ENCODE results near the gene AZU1. TPM values are rescaled to one million over a fixed set of nuclear protein-coding genes. Genes with fewer than 3 reads are reported as not detected.
"Not testable (repeated sequence)": the region's sequence is repeated elsewhere in the genome, so short reads cannot be mapped to it uniquely, and the experiment has no call there.

Gene AZU1
- polyA plus RNA-seq, 4 donors, result 0.76 to 2.4 (median 1.2) TPM

DNA sequence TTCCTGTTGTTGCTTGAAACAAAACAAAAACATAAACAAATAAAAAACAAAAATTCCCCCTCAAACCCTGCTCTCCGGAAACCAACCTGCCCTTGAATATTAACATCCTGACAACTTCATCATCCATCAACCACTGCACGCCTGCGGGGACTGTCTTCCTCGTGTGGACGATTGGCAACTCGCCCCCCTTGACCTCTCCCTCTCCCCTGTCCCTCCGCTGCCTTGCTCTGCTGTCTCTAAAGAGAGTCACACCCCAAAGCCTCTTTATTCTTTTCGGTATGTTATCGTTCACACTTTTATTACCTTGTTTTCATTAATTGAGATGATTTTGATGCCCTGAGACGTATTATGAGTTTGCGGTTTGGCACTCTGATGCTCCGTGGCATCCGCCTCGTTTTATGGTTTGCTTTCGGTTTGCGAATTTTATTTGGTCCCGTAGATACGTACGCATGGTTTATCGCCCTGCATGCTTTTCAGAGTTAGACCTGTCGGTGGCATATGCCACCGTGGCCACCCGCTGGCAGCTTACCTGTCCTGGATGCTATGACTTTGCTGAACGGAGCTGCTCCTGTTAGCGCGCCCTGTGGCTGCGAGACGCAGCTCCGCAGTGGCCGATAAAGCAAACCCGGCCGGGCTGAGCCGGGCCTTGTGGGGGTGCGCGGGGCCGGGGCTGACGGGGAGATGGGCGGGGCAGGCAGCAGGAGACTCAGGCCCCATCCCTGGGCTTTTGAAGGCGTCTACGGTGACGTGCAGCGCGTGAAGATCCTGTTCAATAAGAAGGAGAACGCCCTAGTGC, 19.8 kb upstream of the AZU1 start:
- no peak for DNase-seq (ENCODE audit: low read depth in 4 of 4, low spot score in 3 of 4)

DNA sequence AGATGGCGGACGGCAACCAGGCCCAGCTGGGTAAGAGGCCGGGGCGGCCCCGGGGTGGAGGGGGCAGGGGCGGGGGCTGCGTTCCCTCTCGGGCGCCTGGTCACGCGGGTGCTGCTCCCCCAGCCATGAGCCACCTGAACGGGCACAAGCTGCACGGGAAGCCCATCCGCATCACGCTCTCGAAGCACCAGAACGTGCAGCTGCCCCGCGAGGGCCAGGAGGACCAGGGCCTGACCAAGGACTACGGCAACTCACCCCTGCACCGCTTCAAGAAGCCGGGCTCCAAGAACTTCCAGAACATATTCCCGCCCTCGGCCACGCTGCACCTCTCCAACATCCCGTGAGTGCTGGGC, 19.2 kb upstream of the AZU1 start:
- no peak for DNase-seq (ENCODE audit: low read depth in 4 of 4, low spot score in 3 of 4)

DNA sequence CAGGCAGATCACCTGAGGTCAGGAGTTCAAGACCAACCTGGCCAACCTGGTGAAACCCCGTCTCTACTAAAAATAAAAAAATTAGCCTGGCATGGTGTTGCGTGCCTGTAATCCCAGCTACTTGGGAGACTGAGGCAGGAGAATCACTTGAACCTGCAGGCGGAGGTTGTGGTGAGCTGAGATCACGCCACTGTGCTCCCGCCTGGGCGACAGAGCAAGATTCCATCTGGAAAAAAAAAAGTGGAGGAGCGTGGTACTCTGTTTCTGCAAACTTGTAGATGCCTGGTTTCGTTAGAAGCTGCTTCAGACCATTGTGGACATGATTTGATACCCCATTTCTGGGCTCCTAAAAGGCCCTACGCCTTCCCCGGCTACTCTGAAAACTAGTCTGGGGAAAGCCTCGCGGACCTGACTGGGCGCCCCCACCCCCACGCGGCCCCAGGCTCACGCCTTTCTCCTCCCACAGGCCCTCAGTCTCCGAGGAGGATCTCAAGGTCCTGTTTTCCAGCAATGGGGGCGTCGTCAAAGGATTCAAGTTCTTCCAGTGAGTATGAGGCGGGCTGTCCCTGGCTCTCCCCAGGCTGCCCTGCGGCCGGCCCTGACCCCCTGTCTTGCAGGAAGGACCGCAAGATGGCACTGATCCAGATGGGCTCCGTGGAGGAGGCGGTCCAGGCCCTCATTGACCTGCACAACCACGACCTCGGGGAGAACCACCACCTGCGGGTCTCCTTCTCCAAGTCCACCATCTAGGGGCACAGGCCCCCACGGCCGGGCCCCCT, 17.4 kb upstream of the AZU1 start:
- DNase-seq (ENCODE audit: low read depth in 4 of 4, low spot score in 3 of 4), result no peak

DNA sequence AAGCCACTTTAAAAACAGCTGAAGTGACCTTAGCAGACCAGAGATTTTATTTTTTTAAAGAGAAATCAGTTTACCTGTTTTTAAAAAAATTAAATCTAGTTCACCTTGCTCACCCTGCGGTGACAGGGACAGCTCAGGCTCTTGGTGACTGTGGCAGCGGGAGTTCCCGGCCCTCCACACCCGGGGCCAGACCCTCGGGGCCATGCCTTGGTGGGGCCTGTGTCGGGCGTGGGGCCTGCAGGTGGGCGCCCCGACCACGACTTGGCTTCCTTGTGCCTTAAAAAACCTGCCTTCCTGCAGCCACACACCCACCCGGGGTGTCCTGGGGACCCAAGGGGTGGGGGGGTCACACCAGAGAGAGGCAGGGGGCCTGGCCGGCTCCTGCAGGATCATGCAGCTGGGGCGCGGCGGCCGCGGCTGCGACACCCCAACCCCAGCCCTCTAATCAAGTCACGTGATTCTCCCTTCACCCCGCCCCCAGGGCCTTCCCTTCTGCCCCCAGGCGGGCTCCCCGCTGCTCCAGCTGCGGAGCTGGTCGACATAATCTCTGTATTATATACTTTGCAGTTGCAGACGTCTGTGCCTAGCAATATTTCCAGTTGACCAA, 16.7 kb upstream of the AZU1 start:
- DNase-seq (ENCODE audit: low read depth in 4 of 4, low spot score in 3 of 4), result no peak

DNA sequence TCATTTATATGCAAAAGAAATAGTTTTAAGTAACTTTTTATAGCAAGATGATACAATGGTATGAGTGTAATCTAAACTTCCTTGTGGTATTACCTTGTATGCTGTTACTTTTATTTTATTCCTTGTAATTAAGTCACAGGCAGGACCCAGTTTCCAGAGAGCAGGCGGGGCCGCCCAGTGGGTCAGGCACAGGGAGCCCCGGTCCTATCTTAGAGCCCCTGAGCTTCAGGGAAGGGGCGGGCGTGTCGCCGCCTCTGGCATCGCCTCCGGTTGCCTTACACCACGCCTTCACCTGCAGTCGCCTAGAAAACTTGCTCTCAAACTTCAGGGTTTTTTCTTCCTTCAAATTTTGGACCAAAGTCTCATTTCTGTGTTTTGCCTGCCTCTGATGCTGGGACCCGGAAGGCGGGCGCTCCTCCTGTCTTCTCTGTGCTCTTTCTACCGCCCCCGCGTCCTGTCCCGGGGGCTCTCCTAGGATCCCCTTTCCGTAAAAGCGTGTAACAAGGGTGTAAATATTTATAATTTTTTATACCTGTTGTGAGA, 16.1 kb upstream of the AZU1 start:
- no peak for DNase-seq (ENCODE audit: low read depth in 4 of 4, low spot score in 3 of 4)

DNA sequence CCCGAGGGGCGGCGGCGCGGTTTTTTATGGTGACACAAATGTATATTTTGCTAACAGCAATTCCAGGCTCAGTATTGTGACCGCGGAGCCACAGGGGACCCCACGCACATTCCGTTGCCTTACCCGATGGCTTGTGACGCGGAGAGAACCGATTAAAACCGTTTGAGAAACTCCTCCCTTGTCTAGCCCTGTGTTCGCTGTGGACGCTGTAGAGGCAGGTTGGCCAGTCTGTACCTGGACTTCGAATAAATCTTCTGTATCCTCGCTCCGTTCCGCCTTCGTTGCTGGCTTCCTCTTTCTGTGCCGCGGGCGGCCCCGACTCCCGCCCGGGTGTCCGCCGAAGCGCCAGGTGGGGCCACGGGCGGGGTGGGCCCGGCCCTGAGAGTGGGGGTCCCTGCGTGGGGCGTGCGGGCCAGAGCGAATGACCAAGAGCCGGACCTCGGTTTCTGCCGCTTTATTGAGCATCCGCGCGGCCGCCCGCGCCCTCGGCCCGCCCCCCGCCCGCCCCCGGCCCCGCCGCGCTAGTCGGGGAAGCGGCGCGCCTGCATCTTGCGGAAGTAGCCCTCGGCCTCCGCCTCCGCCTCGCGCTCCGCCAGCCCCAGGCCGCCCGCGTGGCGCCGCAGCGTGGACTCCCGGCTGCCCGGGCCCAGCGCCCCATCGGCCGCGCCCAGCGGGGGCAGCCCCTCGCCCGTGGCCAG, 15.4 kb upstream of the AZU1 start:
- DNase-seq (ENCODE audit: low read depth in 4 of 4, low spot score in 3 of 4), result no peak

DNA sequence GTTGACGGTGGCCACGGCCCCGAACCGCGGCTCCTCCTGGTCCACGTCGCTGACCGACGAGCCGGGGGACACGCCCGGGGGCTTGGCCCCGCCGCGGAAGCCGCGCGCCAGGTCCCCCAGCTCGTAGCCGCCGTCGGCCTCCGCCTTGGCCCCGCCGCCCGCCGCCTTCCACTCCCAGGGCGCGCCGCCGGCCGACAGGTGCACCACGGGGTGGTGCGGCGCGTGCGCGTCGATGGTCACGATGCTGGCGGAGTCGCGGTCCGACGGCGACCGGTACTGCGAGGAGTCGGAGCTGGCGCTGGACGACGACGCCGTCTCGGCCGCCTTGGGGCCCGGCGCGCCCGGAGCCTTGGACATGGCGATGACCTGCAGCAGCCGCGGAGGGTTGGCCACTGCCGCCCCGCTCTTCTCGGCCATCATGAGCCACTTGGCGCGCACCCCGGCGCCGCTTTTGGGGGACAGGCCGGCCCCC, 14.9 kb upstream of the AZU1 start:
- no peak for DNase-seq (ENCODE audit: low read depth in 4 of 4, low spot score in 3 of 4)

DNA sequence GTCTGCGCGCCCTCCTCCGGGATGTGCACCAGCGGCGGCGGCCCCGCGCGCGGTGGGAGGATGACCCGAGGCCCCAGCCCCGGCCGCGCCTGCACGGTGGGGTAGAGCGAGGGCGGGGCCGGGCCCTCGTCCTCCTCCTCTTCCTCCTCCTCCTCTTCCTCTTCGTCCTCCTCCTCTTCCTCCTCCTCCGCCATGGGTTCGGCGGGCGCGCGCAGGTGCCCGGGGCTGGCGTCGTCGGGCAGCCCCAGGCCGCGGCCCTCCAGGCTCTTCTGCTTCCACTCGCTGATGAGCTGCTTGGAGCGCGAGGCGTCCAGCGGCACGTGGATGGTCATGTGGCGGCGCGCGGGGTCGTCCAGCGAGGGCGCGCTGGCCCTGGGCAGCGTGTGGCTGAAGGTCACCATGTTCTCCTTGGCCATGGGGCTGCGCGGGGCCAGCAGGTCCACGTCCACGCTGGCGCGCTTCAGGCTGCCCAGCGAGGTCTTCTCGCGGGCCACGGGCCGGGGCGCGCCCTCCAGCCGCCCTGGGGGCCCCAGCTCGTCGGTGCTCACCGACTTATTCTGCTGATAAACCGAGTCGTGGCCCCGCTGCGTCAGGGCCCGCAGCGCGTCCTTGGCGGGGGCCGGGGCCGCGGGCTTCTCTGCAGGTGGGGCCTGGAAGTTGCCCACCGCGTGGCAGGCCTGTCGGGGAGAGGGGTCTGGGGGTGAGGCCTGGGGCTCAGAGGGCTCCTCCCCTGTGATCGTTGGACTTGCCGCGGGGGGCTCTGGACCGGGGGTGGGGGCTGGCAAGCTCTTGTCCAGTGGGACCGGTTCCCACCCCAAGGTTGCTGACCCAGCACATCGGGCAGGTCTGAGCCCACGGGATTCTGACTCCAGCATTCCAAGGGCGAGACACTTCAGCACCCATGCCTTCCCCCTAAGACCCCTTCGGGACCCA, 14.2 kb upstream of the AZU1 start:
- DNase-seq (ENCODE audit: low read depth in 4 of 4, low spot score in 3 of 4), result no peak

DNA sequence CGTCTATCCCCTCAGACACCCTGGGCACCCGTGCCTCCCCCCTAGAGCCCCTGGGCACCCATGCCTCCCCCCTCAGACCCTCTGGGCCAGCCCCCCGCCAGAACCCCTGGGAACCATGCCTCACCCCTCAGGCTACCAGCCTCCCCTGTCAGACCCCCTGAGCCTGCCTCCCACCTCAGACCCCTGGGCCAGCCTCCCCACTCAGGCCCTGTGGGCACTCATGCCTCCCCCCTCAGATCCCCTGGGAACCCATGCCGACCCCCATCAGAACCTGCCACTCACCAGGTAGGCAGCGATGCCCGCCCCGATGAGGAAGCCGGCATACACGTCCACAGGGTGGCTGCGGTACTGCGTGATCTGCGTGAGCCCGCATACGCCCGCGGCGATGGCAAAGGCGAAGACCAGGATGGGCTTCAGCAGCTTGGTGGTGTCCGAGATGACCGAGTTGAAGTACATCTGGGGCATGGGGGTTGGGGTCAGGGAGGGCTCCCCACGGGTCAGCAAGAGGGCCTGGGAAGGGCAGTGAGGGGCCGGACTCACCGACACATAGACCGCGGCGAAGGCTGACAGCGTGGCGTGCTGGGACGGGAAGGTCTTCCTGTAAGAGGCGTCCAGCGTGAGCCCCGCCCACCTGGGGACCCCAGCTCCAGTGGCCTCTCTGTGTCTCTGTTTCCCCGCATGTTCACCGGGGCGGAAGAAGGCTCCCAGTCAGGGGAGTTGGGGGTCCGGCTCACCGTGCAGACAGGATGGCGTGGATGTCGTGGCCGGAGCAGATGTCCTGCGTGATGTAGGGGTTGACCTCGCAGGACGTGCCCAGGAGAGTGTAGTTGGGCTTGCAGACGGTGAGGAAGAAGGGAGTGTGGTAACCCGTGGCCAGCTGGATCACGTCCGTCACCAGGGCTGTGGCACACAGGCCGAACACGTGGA, 13.2 kb upstream of the AZU1 start:
- DNase-seq (ENCODE audit: low read depth in 4 of 4, low spot score in 3 of 4), result no peak

DNA sequence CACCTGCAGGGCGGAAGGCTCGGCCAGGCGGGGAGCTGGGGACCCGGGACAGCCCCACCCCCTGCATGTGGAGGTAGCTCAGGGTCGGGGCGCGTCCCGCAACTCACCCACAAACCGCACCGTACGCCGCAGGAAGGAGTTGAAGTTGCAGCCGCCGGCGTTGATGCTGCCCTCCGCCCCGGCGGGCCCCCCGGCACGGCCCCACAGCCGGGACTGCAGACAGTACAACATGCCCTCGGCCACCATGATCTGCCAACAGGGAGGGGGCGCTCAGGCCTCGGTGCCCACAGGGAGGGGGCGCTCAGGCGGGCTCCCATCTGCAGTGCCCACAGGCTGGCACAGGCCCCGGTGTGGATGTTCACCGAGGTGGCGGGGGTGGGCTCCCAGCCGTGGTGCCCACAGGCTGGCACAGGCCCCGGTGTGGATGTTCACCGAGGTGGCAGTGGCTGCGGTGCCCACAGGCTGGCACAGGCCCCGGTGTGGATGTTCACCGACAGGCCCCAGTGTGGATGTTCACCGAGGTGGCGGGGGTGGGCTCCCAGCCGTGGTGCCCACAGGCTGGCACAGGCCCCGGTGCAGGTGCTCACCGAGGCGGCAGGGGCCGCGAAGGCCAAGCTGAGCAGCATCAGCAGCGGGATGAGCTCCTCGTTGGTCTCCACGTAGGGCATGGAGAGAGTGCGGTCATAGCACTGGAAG, 12.4 kb upstream of the AZU1 start:
- DNase-seq (ENCODE audit: low read depth in 4 of 4, low spot score in 3 of 4), result no peak

DNA sequence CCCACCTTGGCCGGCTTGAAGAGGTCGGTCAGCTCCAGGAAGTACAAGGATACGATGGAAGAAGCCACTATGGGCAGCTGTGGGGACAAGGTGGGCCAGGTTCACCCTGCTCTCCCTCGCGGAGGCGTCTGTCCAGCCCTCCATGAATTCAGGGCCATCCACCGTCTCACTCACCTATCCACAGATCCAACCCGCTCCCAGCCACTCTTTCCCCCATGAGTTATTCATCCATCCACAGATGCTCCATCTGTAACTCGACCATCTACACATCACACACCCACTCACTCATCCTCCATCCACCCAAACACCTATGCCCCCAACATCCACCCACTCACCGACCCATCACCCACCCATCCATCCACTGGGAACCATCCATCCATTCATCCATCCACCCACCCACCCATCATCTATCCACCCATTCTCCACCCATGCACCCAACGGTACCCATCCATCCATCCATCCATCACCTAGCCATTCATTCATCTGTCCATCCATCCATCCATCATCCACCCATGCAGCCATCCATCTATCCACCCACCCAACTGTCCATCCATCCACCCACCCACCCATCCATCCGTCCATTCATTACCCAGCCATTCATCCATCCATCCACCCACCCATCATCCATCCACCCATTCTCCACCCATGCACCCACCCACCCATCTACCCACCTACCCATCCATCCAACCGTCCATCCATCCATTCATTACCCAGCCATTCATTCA, 11.7 kb upstream of the AZU1 start:
- DNase-seq (ENCODE audit: low read depth in 4 of 4, low spot score in 3 of 4), result no peak

DNA sequence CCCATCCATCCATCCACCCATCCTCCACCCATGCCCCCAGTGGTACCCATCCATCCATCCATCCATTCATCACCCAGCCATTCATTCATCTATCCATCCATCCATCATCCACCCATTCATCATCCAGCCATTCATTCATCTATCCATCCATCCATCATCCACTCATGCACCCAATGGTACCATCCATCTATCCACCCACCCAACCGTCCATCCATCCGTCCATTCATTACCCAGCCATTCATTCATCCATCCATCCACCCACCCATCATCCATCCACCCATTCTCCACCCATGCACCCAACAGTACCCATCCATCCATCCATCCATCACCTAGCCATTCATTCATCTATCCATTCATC, 11.2 kb upstream of the AZU1 start:
- no peak for DNase-seq (ENCODE audit: low read depth in 4 of 4, low spot score in 3 of 4)

DNA sequence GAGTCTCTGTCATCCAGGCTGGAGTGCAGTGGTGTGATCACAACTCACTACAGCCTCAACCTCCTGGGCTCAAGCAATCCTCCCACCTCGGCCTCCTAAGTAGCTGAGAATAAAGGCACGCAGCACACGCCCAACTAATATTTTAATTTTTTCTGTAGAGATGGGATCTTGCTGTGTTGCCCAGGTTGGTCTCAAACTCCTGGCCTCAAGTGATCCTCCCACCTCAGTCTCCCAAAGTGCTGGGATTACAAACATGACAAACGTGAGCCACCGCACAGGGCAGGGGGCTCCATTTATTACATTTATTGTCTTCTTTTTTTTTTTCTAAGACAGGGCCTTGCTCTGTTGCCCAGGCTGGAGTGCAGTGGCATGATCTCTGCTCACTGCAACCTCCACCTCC, 7.4 kb upstream of the AZU1 start:
- DNase-seq (ENCODE audit: low read depth in 4 of 4, low spot score in 3 of 4), result not testable (repeated sequence)

DNA sequence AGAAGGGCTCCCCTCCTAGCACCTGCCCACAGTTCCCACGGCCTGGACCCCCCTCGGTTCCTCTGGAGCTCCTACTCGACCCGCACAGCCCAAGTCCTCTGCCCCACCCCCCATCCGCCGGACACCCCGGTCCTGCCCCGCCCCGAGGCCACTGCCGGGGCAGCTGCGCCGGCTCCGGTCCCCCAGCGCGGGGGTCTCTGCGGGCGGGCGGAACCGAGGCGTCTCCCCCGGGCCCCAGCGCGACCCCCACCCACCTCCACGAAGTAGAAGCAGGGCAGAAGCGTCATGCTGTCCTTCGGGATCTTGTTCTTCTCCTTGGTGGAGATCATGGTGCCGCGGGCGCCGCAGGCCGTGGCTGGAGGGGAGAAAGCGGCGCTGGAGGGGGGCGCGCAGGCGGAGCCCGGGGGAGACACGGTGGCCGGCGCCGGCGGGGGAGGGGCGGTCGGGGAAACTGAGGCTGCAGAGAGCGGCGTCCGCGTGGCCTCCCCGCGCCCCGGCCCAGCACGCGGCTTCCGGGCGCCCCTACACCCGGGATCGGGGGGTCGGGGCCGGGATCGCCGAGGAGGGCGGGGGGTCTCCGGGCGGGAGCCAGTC, 6.3 kb upstream of the AZU1 start:
- no peak for DNase-seq (ENCODE audit: low read depth in 4 of 4, low spot score in 3 of 4)

DNA sequence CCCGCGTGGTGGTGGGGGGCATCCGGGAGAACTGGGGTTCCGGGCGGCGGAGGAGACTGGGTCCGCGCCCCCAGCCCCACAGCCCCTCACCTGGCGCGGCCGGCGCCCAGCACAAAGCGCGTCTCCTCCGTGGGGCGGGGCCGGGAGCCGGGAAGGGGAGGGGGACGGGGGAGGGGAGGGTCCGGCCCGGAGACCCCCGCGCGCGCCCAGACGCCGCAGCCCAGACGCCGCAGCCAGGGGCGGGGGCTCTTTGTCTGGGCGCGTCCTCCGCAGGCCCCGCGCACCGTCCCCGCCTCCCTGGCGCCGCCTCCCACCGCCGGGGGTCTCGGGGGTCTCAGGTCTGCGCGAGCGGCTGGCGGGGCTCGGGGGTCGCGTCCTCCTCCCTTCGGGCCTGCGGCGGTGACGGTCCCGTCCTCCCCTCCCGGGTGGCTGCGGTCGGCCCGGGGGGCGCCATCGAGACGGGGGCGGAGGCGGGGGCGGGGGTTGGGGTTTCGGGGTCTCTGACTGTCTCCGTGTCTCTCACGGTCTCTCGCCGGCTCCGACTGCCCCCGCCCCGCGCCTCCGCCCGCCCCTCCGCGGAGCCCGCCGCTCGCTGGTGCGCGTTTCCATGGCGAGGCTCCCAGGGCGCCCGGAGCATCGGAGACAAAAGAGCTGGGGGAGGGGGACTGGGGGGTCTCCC, 5.7 kb upstream of the AZU1 start, which contains the start of gene PLPPR3:
Gene PLPPR3, minus strand, starts transcription at position 131 of the 679 bp plus-strand sequence. CDS start 396 bp downstream, outside the sequence.
- DNase-seq (ENCODE audit: low read depth in 4 of 4, low spot score in 3 of 4), result no peak

DNA sequence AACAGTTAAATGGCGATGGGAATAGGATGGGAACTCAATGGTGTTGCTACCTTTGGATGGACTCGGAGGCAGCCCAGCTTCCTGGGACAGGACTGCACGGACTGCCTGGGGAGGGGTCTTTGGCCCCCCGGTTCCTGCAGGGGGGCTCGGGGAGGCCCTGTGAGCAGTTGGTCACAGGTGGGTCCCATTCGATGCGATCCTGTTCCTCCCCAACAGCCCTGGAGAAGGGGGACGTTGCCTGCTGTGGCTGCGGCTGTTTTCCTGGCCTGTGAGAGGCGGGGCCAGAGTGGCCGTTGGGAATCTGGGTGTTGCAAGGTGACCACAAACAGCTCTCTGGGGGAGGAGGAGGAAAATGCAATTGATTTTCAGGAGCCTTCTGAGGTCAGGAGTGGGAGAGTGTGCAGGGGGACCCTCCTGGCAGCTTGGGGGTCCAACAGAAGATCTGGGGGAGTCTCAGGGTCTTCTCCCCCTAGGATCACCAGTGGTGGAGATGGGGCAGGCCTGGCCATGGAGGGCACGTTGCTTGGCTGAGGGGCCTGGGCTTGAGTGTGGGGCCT, 4.0 kb upstream of the AZU1 start:
- no peak for DNase-seq (ENCODE audit: low read depth in 4 of 4, low spot score in 3 of 4)
